WTC11 (cell line): Measurements from ENCODE around the gene NTPCR.

Source experiments
- CREB1 ChIP-seq: sonication (generic); formaldehyde crosslinking; IDR thresholded peaks from 2 replicates; pipeline ENCODE4 v1.8.0; 2023; ENCODE audit warnings: mild to moderate bottlenecking, missing genetic modification reagents
- CTCF ChIP-seq: fragments of 200-600 bp; IDR thresholded peaks from 2 replicates; pipeline ENCODE4 v1.8.0; 2022; ENCODE audit warnings: antibody characterized with exemption
- E2F5 ChIP-seq: sonication (generic); formaldehyde crosslinking; IDR thresholded peaks from 2 replicates; pipeline ENCODE4 v1.8.1; 2022; ENCODE audit warnings: mild to moderate bottlenecking, moderate library complexity, missing genetic modification reagents
- ESRRA ChIP-seq: sonication (generic); formaldehyde crosslinking; IDR thresholded peaks from 2 replicates; pipeline ENCODE4 v1.8.1; 2022; ENCODE audit warnings: mild to moderate bottlenecking, missing genetic modification reagents, borderline replicate concordance
- FOXK1 ChIP-seq: sonication (generic); formaldehyde crosslinking; IDR thresholded peaks from 2 replicates; pipeline ENCODE4 v1.8.0; 2022; ENCODE audit warnings: mild to moderate bottlenecking, moderate library complexity, missing genetic modification reagents
- FOXP1 ChIP-seq: sonication (generic); formaldehyde crosslinking; IDR thresholded peaks from 2 replicates; pipeline ENCODE4 v1.8.0; 2022; ENCODE audit warnings: missing genetic modification reagents, mild to moderate bottlenecking, moderate library complexity, borderline replicate concordance
- HMGXB4 ChIP-seq: sonication (generic); formaldehyde crosslinking; IDR thresholded peaks from 2 replicates; pipeline ENCODE4 v1.8.1; 2023; ENCODE audit warnings: mild to moderate bottlenecking, moderate library complexity, missing genetic modification reagents
- NR1H2 ChIP-seq: sonication (generic); formaldehyde crosslinking; IDR thresholded peaks from 2 replicates; pipeline ENCODE4 v1.9.0; 2021; ENCODE audit warnings: mild to moderate bottlenecking, moderate library complexity, missing genetic modification reagents
- RORB ChIP-seq: fragments of 250-450 bp; sonication (Bioruptor Pico); IDR thresholded peaks from 2 replicates; pipeline ENCODE4 v1.9.0; 2021; ENCODE audit warnings: mild to moderate bottlenecking
- TF ChIP-seq, protein P1 (sequence below): sonication (generic); formaldehyde crosslinking; conservative IDR thresholded peaks from 2 replicates; pipeline ENCODE4 v1.8.1; 2022; ENCODE audit warnings: mild to moderate bottlenecking, missing genetic modification reagents
- TF ChIP-seq, protein P2 (sequence below): fragments of 250-450 bp; sonication (Bioruptor Pico); IDR thresholded peaks from 2 replicates; pipeline ENCODE4 v1.9.0; 2021; ENCODE audit warnings: mild to moderate bottlenecking, borderline replicate concordance

- TF ChIP-seq CTCF: no peak
- no peak for TF ChIP-seq ESRRA (CRISPR knock-in tag)
- TF ChIP-seq FOXK1: no peak
- no peak for TF ChIP-seq E2F5 (CRISPR knock-in tag)
- TF ChIP-seq RORB (CRISPR knock-in tag): no peak
- TF ChIP-seq CREB1 (CRISPR knock-in tag): no peak
- no peak for TF ChIP-seq FOXP1 (CRISPR knock-in tag)
- TF ChIP-seq HMGXB4: no peak
- no peak for TF ChIP-seq NR1H2 (CRISPR knock-in tag)
- TF ChIP-seq, protein P1, sequence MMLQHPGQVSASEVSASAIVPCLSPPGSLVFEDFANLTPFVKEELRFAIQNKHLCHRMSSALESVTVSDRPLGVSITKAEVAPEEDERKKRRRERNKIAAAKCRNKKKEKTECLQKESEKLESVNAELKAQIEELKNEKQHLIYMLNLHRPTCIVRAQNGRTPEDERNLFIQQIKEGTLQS (CRISPR knock-in tag): no peak
- TF ChIP-seq, protein P2, sequence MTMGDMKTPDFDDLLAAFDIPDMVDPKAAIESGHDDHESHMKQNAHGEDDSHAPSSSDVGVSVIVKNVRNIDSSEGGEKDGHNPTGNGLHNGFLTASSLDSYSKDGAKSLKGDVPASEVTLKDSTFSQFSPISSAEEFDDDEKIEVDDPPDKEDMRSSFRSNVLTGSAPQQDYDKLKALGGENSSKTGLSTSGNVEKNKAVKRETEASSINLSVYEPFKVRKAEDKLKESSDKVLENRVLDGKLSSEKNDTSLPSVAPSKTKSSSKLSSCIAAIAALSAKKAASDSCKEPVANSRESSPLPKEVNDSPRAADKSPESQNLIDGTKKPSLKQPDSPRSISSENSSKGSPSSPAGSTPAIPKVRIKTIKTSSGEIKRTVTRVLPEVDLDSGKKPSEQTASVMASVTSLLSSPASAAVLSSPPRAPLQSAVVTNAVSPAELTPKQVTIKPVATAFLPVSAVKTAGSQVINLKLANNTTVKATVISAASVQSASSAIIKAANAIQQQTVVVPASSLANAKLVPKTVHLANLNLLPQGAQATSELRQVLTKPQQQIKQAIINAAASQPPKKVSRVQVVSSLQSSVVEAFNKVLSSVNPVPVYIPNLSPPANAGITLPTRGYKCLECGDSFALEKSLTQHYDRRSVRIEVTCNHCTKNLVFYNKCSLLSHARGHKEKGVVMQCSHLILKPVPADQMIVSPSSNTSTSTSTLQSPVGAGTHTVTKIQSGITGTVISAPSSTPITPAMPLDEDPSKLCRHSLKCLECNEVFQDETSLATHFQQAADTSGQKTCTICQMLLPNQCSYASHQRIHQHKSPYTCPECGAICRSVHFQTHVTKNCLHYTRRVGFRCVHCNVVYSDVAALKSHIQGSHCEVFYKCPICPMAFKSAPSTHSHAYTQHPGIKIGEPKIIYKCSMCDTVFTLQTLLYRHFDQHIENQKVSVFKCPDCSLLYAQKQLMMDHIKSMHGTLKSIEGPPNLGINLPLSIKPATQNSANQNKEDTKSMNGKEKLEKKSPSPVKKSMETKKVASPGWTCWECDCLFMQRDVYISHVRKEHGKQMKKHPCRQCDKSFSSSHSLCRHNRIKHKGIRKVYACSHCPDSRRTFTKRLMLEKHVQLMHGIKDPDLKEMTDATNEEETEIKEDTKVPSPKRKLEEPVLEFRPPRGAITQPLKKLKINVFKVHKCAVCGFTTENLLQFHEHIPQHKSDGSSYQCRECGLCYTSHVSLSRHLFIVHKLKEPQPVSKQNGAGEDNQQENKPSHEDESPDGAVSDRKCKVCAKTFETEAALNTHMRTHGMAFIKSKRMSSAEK: no peak
Measured at GRCh38 chr1:232998646-232999045, 48.2 kb downstream of the NTPCR start.
